Measurements from ENCODE around the gene ST6GALNAC3.

DNA sequence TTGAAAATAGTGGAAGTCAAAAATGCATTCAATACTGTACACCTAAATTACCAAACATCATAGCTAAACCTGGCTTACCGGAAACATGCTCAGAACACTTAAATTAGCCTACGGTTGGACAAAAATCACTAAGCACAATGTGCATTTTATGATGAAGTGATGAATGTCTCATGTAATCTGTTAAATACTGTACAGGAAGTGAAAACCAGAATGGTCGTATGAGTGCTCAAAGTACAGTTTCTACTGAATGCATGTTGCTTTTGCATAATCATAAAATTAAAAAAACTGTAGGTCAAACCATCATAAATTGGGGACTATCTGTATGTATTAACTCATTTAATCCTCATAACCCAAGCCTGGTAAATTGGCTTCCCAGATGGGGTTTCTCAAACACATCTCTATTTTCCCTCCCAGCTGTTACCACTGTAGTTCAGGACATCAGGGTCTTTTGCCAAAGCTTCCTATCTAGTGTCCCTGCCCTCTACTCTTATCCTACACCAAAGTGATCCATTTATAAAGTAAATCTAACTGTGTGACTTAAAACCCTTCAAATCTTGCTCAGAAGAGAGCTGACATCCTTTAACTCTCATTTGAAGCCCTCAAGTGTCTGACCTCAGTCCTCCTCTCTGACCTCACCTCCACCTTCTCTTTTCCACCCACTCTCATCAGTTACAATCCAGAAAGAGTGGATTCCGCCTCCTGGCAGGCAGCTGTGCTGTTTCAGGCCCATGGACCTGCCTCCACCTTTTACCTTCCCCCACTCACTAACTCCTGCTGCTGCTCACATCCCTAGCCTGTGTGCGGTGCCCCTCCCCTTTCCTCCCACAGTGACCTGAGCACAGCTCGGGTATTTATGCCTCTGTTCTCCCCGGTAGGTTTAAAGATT is 436.4 kb downstream of the ST6GALNAC3 start:
- TF ChIP-seq, protein P1, sequence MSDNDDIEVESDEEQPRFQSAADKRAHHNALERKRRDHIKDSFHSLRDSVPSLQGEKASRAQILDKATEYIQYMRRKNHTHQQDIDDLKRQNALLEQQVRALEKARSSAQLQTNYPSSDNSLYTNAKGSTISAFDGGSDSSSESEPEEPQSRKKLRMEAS (IDR thresholded peaks at IDR 0.05) = no peak
- TF ChIP-seq, protein P2, sequence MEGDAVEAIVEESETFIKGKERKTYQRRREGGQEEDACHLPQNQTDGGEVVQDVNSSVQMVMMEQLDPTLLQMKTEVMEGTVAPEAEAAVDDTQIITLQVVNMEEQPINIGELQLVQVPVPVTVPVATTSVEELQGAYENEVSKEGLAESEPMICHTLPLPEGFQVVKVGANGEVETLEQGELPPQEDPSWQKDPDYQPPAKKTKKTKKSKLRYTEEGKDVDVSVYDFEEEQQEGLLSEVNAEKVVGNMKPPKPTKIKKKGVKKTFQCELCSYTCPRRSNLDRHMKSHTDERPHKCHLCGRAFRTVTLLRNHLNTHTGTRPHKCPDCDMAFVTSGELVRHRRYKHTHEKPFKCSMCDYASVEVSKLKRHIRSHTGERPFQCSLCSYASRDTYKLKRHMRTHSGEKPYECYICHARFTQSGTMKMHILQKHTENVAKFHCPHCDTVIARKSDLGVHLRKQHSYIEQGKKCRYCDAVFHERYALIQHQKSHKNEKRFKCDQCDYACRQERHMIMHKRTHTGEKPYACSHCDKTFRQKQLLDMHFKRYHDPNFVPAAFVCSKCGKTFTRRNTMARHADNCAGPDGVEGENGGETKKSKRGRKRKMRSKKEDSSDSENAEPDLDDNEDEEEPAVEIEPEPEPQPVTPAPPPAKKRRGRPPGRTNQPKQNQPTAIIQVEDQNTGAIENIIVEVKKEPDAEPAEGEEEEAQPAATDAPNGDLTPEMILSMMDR (IDR thresholded peaks at IDR 0.05 in 2 of 3, conservative IDR thresholded peaks at IDR 0.05 in 1 of 3; ENCODE audit: borderline replicate concordance in 1 of 3, insufficient read depth in 1 of 3, low read depth in 2 of 3, low read length in 2 of 3) = no peak
- TF ChIP-seq RAD21 (IDR thresholded peaks at IDR 0.05; ENCODE audit: low read depth) (no peak), EZH2 (IDR thresholded peaks at IDR 0.05) (no peak), POLR2AphosphoS5 (IDR thresholded peaks at IDR 0.05; ENCODE audit: low read depth, low read length) (no peak), POLR2A (IDR thresholded peaks at IDR 0.05; ENCODE audit: borderline replicate concordance, extremely low read depth, insufficient read depth, insufficient read length) (no peak), YY1 (IDR thresholded peaks at IDR 0.05; ENCODE audit: extremely low read depth, insufficient replicate concordance, low read depth, low read length) (no peak), EZH2phosphoT487 (IDR thresholded peaks at IDR 0.05; ENCODE audit: borderline replicate concordance) (no peak), ZFX (IDR thresholded peaks at IDR 0.05) (no peak), EGR1 (IDR thresholded peaks at IDR 0.05; ENCODE audit: low read depth) (no peak), CEBPB (IDR thresholded peaks at IDR 0.05; ENCODE audit: low read depth) (no peak)
- TF ChIP-seq, protein P3, sequence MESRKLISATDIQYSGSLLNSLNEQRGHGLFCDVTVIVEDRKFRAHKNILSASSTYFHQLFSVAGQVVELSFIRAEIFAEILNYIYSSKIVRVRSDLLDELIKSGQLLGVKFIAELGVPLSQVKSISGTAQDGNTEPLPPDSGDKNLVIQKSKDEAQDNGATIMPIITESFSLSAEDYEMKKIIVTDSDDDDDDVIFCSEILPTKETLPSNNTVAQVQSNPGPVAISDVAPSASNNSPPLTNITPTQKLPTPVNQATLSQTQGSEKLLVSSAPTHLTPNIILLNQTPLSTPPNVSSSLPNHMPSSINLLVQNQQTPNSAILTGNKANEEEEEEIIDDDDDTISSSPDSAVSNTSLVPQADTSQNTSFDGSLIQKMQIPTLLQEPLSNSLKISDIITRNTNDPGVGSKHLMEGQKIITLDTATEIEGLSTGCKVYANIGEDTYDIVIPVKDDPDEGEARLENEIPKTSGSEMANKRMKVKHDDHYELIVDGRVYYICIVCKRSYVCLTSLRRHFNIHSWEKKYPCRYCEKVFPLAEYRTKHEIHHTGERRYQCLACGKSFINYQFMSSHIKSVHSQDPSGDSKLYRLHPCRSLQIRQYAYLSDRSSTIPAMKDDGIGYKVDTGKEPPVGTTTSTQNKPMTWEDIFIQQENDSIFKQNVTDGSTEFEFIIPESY (IDR thresholded peaks at IDR 0.05; ENCODE audit: extremely low read depth, insufficient replicate concordance, low read length) = no peak

Measured in HCT116 (cell line).